IMR-90 (cell line): ENCODE measurements around the gene EXOC4.
"Not testable (repeated sequence)": the region's sequence is repeated elsewhere in the genome, so short reads cannot be mapped to it uniquely, and the experiment has no call there.

ENCODE experiments used
- BHLHE40 ChIP-seq: fragments of 150-350 bp; IDR thresholded peaks from 2 replicates; pipeline ENCODE4 v1.6.1; 2016; ENCODE audit warnings: mild to moderate bottlenecking, low read depth, low read length
- CEBPB ChIP-seq: IDR thresholded peaks from 2 replicates; pipeline ENCODE4 v1.6.1; 2012; ENCODE audit warnings: low read depth, low read length, improper control_type of control experiment
- CHD1 ChIP-seq: IDR thresholded peaks from 2 replicates; pipeline ENCODE4 v1.6.1; 2012; ENCODE audit warnings: low read depth, low read length, improper control_type of control experiment
- MAFK ChIP-seq: IDR thresholded peaks from 2 replicates; pipeline ENCODE4 v1.6.1; 2012; ENCODE audit warnings: low read depth, low read length, improper control_type of control experiment
- MXI1 ChIP-seq: IDR thresholded peaks from 2 replicates; pipeline ENCODE4 v1.6.1; 2012; ENCODE audit warnings: low read depth, mild to moderate bottlenecking, low read length, moderate library complexity, borderline replicate concordance
- NFE2L2 ChIP-seq: fragments of 150-350 bp; IDR thresholded peaks from 2 replicates; pipeline ENCODE4 v1.6.1; 2016; ENCODE audit warnings: low read depth, mild to moderate bottlenecking, low read length
- POLR2A ChIP-seq: IDR thresholded peaks from 2 replicates; pipeline ENCODE4 v1.6.1; 2012; ENCODE audit warnings: mild to moderate bottlenecking, low read depth, low read length
- RAD21 ChIP-seq: IDR thresholded peaks from 2 replicates; pipeline ENCODE4 v1.6.1; 2012; ENCODE audit warnings: low read length, improper control_type of control experiment
- RFX5 ChIP-seq: IDR thresholded peaks from 2 replicates; pipeline ENCODE4 v1.8.0; 2012; ENCODE audit warnings: low read depth, mild to moderate bottlenecking, low read length, moderate library complexity
- TF ChIP-seq, protein P1 (sequence below): fragments of 150-350 bp; IDR thresholded peaks from 2 replicates; pipeline ENCODE4 v1.6.1; 2016; ENCODE audit warnings: low read depth, mild to moderate bottlenecking, low read length, moderate library complexity, borderline replicate concordance
- TF ChIP-seq, protein P2 (sequence below): conservative IDR thresholded peaks from 2 replicates; pipeline ENCODE4 v1.5.1; 2012; ENCODE audit warnings: mild to moderate bottlenecking, low read depth, low read length, improper control_type of control experiment

DNA sequence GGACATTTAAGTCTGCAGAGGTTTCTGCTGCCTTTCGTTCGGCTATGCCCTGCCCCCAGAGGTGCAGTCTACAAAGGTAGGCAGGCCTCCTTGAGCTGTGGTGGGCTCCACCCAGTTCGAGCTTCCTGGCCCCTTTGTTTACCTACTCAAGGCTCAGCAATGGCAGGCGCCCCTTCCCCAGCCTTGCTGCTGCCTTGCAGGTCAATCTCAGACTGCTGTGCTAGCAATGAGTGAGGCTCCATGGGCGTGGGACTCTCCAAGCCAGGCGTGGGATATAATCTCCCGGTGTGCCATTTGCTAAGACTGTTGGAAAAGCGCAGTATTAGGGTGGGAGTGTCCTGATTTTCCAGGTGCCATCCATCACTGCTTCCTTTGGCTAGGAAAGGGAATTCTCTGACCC is 73.9 kb downstream of the EXOC4 start:
- not testable (repeated sequence) for TF ChIP-seq POLR2A, RAD21, CEBPB, NFE2L2, RFX5, MXI1, BHLHE40, MAFK, CHD1
- TF ChIP-seq, protein P1, sequence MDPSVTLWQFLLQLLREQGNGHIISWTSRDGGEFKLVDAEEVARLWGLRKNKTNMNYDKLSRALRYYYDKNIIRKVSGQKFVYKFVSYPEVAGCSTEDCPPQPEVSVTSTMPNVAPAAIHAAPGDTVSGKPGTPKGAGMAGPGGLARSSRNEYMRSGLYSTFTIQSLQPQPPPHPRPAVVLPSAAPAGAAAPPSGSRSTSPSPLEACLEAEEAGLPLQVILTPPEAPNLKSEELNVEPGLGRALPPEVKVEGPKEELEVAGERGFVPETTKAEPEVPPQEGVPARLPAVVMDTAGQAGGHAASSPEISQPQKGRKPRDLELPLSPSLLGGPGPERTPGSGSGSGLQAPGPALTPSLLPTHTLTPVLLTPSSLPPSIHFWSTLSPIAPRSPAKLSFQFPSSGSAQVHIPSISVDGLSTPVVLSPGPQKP, result not testable (repeated sequence)
- TF ChIP-seq, protein P2, sequence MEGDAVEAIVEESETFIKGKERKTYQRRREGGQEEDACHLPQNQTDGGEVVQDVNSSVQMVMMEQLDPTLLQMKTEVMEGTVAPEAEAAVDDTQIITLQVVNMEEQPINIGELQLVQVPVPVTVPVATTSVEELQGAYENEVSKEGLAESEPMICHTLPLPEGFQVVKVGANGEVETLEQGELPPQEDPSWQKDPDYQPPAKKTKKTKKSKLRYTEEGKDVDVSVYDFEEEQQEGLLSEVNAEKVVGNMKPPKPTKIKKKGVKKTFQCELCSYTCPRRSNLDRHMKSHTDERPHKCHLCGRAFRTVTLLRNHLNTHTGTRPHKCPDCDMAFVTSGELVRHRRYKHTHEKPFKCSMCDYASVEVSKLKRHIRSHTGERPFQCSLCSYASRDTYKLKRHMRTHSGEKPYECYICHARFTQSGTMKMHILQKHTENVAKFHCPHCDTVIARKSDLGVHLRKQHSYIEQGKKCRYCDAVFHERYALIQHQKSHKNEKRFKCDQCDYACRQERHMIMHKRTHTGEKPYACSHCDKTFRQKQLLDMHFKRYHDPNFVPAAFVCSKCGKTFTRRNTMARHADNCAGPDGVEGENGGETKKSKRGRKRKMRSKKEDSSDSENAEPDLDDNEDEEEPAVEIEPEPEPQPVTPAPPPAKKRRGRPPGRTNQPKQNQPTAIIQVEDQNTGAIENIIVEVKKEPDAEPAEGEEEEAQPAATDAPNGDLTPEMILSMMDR, result not testable (repeated sequence)
